AG10803 (cell line): ENCODE results near the gene ZNF488.
A peak's percentile ranks its signal among the peaks of the same experiment; 100 is the strongest.

Source experiments
- DNase-seq: peaks from one replicate; pipeline ENCODE4 v3.0.0; 2010; ENCODE audit warnings: low read depth
- H3K4me3 ChIP-seq: 2 replicates; pipeline ENCODE4 v1.5.1; 2011; ENCODE audit warnings: mild to moderate bottlenecking, low read length, control low read depth
- TF ChIP-seq, protein P1 (sequence below): conservative IDR thresholded peaks from 2 replicates; pipeline ENCODE4 v1.5.1; 2011; ENCODE audit warnings: mild to moderate bottlenecking, low read length, control low read depth, inconsistent platforms

The ZNF488 gene

DNA sequence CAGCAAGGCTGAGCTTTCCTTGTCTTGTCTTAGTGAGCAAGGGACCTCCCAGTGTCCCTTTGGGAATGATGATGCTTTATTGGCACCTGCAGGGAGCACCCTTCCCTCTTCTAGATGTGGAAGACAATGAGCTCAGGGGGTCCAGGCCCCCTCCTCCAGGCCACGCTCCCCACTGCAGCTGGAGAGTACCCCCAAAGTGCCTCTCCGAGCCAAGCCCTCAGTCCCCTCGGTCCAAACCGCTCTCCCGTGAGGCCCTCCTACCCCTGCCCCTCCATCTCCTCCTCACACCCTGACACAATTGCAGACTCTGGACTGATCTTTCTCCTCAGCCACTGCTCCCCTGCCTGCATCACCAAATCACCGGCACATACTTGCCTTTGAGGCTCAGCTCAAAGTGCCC is 19.2 kb downstream of the ZNF488 start:
- H3K4me3 ChIP-seq: no peak overlapping the region
- TF ChIP-seq, protein P1, sequence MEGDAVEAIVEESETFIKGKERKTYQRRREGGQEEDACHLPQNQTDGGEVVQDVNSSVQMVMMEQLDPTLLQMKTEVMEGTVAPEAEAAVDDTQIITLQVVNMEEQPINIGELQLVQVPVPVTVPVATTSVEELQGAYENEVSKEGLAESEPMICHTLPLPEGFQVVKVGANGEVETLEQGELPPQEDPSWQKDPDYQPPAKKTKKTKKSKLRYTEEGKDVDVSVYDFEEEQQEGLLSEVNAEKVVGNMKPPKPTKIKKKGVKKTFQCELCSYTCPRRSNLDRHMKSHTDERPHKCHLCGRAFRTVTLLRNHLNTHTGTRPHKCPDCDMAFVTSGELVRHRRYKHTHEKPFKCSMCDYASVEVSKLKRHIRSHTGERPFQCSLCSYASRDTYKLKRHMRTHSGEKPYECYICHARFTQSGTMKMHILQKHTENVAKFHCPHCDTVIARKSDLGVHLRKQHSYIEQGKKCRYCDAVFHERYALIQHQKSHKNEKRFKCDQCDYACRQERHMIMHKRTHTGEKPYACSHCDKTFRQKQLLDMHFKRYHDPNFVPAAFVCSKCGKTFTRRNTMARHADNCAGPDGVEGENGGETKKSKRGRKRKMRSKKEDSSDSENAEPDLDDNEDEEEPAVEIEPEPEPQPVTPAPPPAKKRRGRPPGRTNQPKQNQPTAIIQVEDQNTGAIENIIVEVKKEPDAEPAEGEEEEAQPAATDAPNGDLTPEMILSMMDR: no peak
- no peak for DNase-seq

DNA sequence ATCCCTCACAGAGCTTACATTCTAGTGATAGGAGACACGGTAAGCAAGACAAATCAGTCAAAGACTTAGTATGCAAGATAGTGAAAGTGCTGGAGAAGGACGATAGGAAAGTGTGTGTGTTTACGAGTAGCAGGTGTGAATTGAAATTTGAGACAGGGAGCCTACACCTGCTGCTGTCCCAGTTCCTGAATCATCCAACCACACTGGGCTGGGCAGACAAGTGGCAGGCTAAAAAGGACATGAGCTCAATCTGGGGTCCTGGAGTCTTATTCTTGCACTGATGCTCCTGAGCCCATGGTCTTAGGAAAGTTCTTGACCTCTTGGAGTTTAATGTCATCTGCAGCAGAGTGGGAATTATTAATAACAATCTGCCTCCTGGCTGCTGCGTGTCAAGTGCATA is 19.7 kb downstream of the ZNF488 start:
- TF ChIP-seq, protein P1: no peak
- DNase-seq: no peak
- H3K4me3 ChIP-seq: no peak overlapping the region

DNA sequence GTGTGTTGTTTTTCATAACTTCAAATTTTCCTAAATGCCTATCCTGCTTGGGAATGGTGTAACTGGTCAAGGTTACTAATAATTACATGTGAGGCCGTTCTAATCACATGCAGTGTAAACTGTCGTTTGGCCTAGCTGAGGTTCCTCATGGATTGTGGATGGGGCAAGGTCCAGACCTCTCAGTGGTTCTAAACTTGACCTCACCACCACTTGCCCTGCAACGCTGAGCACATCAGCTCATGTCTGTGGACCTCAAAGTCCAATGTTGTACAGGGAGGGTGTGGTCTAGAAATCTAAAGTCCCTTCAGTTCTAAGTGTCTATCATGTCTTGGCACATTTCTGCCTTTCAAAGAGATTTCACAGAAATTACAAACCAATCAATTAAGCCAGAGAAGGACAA is 20.3 kb downstream of the ZNF488 start:
- no peak for DNase-seq
- no peak overlapping the region for H3K4me3 ChIP-seq
- TF ChIP-seq, protein P1: no peak

DNA sequence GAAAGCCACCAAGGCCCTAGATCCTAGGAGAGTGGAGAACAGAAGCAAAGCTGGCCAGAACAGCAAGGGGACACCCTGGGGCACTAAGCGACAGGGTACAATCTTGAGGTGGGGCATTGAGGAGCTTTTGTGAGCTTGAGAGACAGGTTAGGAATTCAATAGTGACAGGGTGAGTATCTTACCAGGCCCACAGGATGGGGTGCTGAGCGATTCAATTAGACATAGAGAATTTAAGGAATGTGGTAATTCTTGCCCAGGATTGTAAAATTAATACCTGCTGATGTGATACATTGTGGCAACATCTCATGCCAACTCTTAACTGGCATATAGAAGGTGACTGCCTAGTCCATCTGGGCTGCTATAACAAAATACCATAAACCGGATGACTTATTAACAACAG is 21.9 kb downstream of the ZNF488 start:
- DNase-seq: no peak
- no peak overlapping the region for H3K4me3 ChIP-seq
- TF ChIP-seq, protein P1: no peak

DNA sequence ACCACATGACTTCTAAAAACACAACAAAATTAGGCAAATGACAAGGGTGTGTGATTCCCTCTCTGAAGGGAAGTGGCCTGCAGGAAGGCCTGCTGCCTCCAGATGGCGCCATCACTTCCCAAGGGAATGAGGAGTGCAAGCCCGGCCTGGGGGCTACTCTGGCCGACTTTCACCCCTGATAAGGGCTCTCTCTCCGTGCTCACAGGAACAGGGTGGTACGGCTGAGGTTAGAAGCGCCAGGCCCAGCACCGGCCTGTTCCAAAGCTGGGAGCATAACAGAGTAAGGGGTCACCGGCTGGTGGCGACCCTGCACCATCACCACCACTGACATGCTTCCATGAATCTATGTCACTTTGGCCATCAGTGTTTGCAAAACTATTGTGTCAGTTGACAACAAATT is 22.8 kb downstream of the ZNF488 start:
- DNase-seq: peak; percentile 15
- no peak overlapping the region for H3K4me3 ChIP-seq
- TF ChIP-seq, protein P1: peak; percentile 71

DNA sequence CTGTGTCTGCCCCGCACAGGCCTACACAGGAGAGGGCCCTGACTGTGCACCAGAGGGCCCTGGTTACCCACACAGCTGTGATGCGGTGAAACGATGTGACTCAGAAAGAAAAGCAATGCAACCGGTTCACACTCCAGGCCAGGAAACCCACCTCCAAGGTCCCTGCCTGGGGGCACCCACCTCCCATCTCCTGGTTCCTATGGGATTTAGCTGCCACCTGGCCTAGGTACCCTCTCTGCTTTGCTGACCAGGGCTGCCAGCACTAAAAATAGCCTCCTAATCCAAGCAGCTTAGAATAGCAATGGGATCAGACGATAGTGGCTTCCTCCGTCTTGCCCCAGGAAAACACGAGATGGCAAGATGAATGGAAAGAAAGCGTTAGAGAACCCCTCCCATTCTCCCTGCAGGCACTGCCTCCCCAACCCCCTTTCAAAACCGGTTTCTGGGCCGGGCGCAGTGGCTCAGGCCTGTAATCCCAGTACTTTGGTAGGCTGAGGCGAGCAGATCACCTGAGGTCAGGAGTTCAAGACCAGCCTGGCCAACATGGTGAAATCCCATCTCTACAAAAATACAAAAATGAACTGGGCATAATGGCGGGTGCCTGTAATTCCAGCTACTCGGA is 23.6 kb downstream of the ZNF488 start:
- no peak overlapping the region for H3K4me3 ChIP-seq
- TF ChIP-seq, protein P1: no peak
- DNase-seq: no peak

DNA sequence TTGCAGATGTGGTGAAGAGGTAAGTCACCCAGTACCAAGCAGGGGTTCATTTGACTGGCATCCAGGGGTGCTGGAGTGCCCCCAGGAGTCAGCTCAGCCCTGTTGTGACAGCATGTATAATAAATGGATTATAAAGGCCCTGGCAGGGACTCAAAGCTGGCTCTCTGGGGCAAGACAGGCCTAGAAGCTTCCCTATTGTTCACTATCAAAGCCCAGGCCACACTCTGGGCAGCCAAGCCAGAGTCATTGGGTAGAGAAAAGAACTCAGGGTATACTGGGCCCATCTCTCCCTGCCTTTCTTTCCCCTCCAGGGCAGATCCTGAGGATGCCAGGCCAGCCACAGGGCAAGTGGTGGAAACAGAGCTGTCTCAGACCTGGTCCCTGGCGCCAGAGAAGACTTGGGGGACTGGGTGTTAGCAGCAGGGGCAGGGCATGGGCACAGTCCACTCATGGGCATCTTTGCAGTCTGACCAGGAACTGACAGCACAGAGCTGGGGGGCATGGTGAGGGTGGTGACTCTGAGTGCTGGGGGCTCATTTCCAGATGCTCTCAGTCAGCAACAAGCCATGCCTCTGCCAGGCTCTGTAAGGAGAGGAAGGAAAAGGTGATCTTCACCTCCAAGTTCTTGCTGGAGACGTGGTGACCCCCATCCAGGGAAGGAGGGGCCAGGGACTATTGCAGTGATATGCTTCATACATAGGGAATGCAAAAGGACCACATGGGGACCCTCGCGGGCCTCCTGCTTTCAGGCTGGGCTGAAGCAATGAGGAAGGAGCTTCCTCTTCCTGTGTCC is 24.3 kb downstream of the ZNF488 start:
- TF ChIP-seq, protein P1: no peak

More for the DNA sequence above, 24.3 kb downstream of the ZNF488 start:
- no peak for DNase-seq
- H3K4me3 ChIP-seq: no peak overlapping the region
